Measurements from ENCODE around the gene CLDN14. TPM values are rescaled to one million over a fixed set of nuclear protein-coding genes. Genes with fewer than 3 reads are reported as not detected.

Gene CLDN14
- total RNA-seq, 1 experiment from 2014 or later, result not detected

- Histone ChIP-seq H3K4ac (ENCODE audit: low read depth, low read length) (no peak overlapping the region), H3K4me1 (ENCODE audit: insufficient read depth, low read length) (no peaks in the 10 kb centered on the region), H2BK12ac (ENCODE audit: insufficient read length, low read depth, low read length) (no peak overlapping the region), H4K5ac (ENCODE audit: insufficient read length, low read depth, low read length) (no peak overlapping the region), H4K91ac (ENCODE audit: insufficient read length, low read depth, low read length) (no peak overlapping the region), H4K8ac (replicated peaks; ENCODE audit: insufficient read length, low read depth, low read length) (no peak overlapping the region), H3K9me3 (ENCODE audit: control insufficient read depth, low read depth, low read length) (no peaks in the 10 kb centered on the region), H2BK5ac (ENCODE audit: insufficient read length, low read length) (no peak overlapping the region), H3K23ac (ENCODE audit: insufficient read length, low read depth, low read length) (no peak overlapping the region), H3K27me3 (ENCODE audit: insufficient read depth, low read length) (no peaks in the 10 kb centered on the region), H3K79me1 (ENCODE audit: insufficient read depth, low read depth, low read length, poor library complexity, severe bottlenecking) (no peaks in the 10 kb centered on the region), H2BK20ac (ENCODE audit: low read depth, low read length, poor library complexity, severe bottlenecking) (no peak overlapping the region), H3K27ac (ENCODE audit: insufficient read length, low read depth, low read length) (no peak overlapping the region), H3K14ac (ENCODE audit: insufficient read depth, low read length) (no peak overlapping the region), H4K20me1 (ENCODE audit: control insufficient read depth, insufficient read depth, insufficient read length) (no peaks in the 10 kb centered on the region), H3K18ac (ENCODE audit: insufficient read length, low read depth, low read length) (no peak overlapping the region), H3K9ac (ENCODE audit: extremely low read depth, insufficient read length, low read length) (no peak overlapping the region), H2AK5ac (ENCODE audit: insufficient read length, low read length) (no peak overlapping the region), H3K56ac (ENCODE audit: insufficient read length, low read depth, low read length) (no peak overlapping the region), H3K4me2 (ENCODE audit: insufficient read depth, insufficient read length, low read length) (no peak overlapping the region), H3K23me2 (ENCODE audit: insufficient read length, low read depth, low read length, poor library complexity, severe bottlenecking) (no peaks in the 10 kb centered on the region), H2BK120ac (ENCODE audit: low read depth, low read length, poor library complexity, severe bottlenecking) (no peak overlapping the region), H2BK15ac (ENCODE audit: low read depth, low read length) (no peak overlapping the region), H3K79me2 (ENCODE audit: insufficient read depth, low read length) (no peaks in the 10 kb centered on the region), H3T11ph (ENCODE audit: low read length) (no peak overlapping the region), H2AFZ (ENCODE audit: low read length) (no peak overlapping the region)
- peaks cover 3 to 9% of the 10 kb centered on the region in 2 experiments; a peak in 4 of 5 replicates for H3K9me3 Mint-ChIP-seq
- H3K27me3 Mint-ChIP-seq (ENCODE audit: low read depth), result peaks cover 6% of the 10 kb centered on the region
- DNase-seq, result no peak
- no peak overlapping the region for H3K4me3 Mint-ChIP-seq
- no peak for TF ChIP-seq CTCF (conservative IDR thresholded peaks at IDR 0.05)
- no peak overlapping the region for H3K27ac Mint-ChIP-seq
- no peaks in the 10 kb centered on the region for H3K36me3 Mint-ChIP-seq (ENCODE audit: insufficient read depth in 1 of 3, low read depth in 3 of 3)
- WGBS (ENCODE audit: extremely low coverage, insufficient read length, low lambda C conversion rate), result no CpG with 5 or more reads among the region's 10 CpGs
- no peaks in the 10 kb centered on the region for H3K4me1 Mint-ChIP-seq
Observed at GRCh38 chr21:36518883-36519492, 39.1 kb upstream of the CLDN14 start.

All from H9 (cell line).